PC-3 (cell line): ENCODE data around the gene ZFHX2.

Experiments
- EZH2 ChIP-seq: fragments of 300-600 bp; sonication (generic); IDR thresholded peaks from one replicate; pipeline ENCODE4 v1.6.1; 2017; ENCODE audit warnings: antibody characterized with exemption, mild to moderate bottlenecking, low read length; ENCODE audit not compliant: unreplicated experiment
- EZH2phosphoT487 ChIP-seq: fragments of 300-600 bp; sonication (generic); IDR thresholded peaks from 2 replicates; pipeline ENCODE4 v1.6.1; 2018; ENCODE audit warnings: mild to moderate bottlenecking, antibody characterized with exemption, low read length, borderline replicate concordance
- TF ChIP-seq, protein P1 (sequence below): fragments of 300-600 bp; sonication (generic); conservative IDR thresholded peaks from 2 replicates; pipeline ENCODE4 v1.5.1; 2017; ENCODE audit warnings: antibody characterized with exemption, low read depth, mild to moderate bottlenecking, low read length

DNA sequence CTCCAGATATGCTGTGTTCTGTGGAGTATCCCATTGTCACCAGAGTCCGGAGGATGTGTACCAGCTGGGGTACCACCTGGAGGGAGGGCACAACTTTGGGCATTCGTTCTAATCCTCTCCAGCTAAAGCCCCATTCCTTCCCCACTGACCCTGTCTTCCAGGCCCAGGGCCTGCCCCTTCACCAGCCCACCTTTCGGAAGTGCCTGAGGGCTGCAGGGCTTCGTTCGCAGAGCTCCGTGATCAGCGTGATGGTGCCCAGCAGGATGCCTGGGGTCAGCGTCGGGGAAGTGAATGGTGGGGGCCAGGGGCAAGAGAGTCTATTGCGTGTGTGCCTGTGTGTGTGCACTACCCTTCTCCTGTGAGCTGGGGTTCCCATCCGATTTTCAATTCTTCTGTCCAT lies 14.1 kb upstream of the ZFHX2 start:
- TF ChIP-seq EZH2 (no peak), EZH2phosphoT487 (no peak)
- TF ChIP-seq, protein P1, sequence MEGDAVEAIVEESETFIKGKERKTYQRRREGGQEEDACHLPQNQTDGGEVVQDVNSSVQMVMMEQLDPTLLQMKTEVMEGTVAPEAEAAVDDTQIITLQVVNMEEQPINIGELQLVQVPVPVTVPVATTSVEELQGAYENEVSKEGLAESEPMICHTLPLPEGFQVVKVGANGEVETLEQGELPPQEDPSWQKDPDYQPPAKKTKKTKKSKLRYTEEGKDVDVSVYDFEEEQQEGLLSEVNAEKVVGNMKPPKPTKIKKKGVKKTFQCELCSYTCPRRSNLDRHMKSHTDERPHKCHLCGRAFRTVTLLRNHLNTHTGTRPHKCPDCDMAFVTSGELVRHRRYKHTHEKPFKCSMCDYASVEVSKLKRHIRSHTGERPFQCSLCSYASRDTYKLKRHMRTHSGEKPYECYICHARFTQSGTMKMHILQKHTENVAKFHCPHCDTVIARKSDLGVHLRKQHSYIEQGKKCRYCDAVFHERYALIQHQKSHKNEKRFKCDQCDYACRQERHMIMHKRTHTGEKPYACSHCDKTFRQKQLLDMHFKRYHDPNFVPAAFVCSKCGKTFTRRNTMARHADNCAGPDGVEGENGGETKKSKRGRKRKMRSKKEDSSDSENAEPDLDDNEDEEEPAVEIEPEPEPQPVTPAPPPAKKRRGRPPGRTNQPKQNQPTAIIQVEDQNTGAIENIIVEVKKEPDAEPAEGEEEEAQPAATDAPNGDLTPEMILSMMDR: no peak
